GOT3 (cell line): ENCODE data around the gene MUC13.

ENCODE experiments used
- DNase-seq: peaks from one replicate; lab custom pipeline; 2025; ENCODE audit warnings: mixed read lengths; lab: John Stamatoyannopoulos, UW

The MUC13 gene

DNA sequence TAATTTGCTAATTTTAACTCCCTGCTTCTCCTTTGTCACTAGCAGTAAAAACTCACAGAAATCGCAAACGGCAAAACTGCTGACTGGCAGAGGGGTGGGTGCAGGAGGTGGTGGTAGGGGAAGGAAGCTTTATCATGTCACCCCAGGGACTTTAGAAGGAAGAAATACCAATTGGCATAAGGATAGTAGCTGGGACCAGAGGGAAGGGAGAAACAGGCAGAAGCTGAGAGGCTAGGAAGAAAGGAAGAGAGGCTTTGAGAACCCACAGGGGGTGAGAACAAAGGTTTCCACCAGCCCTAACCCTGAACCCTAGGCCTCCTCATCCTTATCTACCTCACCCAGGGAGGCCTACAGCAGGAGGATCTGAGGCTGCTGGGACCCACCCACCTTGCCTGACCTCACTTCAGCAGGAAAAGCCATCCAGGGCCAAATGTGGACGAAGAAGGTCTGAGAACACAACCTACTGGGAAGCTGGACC, 58.1 kb downstream of the MUC13 start:
- DNase-seq = no peak

GRCh38 chr3:124873226-124873625, 61.3 kb downstream of the MUC13 start:
- DNase-seq = no peak

DNA sequence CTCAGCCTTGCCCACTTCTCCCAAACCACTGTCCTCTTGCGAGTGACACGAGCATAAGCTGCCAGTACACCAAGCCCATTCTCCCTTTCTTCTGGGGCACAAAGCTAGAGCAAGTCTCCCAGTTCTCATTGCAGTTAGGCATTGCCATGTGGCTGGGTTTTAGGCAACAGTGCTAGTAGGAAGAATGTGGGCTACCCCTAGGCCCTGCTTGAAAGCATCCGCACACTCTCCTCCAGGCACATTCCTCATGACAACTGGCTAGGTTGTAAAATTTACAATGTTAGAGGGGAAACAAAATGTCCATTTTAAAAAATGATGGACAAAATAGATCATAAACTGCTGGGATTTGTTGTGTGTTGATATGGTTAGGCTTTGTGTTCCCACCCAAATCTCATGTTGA, 67.0 kb downstream of the MUC13 start:
- no peak for DNase-seq

DNA sequence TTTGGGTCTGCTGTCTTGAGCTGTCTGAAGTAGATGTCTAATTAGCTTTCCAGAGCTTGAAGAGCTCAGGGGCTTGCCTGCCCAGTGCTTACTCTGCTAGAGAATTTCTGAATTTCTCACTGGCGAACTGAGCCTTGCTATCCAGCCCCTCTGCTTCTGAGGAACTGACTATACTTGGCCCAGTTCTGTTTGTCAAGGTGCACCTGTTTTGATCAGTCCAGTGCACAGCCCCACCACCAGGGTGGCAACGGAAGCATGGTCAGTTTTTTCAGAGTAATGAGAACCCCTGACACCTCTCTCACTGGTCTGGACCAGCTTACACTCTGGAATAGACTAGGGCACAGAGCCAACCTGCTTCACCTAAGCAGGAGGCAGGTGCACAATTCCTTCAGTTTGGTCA, 72.5 kb downstream of the MUC13 start:
- DNase-seq = no peak

GRCh38 chr3:124861041-124861440, 73.5 kb downstream of the MUC13 start:
- no peak for DNase-seq

DNA sequence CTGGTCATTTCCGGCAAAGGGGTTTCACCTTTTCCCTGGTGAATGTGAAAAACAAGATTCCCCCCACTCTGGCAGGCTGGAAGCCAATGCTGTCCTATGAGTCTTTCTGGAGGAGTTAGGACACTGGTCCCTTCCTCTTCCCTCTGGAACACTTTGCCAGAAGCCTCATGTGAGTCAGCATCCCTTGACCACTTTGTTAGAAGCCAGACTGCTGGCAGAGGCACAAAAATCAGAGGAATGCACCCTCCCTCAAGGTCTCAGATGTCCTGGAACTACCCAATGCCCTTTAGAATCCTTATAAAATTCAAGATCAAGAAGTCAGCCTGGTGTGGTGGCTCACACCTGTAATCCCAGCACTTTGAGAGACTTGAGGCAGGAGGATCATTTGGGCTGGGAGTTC, 74.0 kb downstream of the MUC13 start:
- DNase-seq = no peak

DNA sequence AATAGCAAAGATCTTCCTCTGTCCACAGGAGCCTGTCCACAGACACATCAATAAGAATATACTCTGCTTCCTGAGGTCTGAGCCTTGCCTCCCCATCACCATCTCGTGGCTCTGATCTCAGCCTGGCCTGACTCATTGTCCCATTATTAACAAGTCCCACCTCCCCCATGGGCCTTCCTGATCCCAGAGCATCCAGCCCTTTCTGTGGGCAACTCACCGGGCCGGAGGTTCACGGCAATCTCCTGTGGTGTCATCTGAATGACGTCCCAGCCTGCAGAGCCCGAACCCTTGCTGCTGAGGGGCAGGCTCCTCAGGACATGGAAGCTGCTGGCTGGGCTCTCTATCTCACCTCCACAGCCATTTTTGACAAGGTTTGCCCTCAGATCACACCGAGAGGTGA, 75.5 kb downstream of the MUC13 start:
- DNase-seq = no peak

- no peak for DNase-seq
These were observed 76.3 kb downstream of the MUC13 start for GRCh38 chr3:124858275-124858674.

- DNase-seq = no peak
These were observed 77.9 kb downstream of the MUC13 start for GRCh38 chr3:124856677-124857076.
